Measurements from ENCODE around the gene ZNF512B. TPM values are rescaled to one million over a fixed set of nuclear protein-coding genes. Genes with fewer than 3 reads are reported as not detected.
A peak's percentile ranks its signal among the peaks of the same experiment; 100 is the strongest.

ZNF512B gene
- total RNA-seq, 1 donor from 2014 or later, result 10.3 TPM

DNA sequence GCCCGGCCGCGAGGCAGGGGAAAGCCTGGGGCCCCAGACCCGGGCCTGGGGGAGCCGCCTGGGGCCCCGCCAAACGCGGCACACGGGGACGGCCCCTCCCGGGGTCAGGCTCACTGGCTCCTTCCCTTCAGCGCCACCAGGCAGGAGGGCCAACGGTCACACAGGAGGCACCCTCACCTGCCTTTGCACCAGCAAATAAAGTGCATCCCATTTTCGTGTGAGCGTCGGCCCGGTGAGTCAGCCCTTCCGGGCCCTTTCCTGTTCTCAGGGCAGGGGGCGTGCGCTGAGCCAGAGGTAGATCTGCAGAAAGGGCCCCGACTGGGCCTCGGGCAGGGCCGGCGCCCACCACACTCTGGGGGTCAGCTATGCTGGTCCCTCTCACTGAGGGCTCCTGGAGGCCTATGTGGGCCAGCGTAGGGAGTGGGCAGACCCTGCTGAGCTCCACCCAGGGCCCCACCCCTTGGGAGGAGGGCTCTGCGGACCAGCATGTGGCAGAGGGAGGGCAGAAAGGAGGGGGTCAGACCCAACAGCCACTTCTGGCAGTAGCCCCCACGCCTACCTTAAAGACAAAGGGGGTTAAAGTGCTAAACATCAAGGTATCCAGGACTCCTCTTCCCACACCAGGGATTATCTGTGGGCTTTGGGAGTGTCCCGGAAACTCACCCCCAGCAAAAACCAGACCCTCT lies 12.6 kb downstream of the ZNF512B start:
- intact Hi-C loops (cut with DNase I), result no loop called here
- Histone ChIP-seq H3K4me1 (peaks cover 52% of the 10 kb centered on the region), H3K4me3 (peak overlapping the region; percentile 93 to 99), H3K27me3 (no peaks in the 10 kb centered on the region), H3K27ac (peak overlapping the region; percentile 70), H3K9me3 (no peaks in the 10 kb centered on the region), H3K36me3 (peaks cover 0 to 20% of the 10 kb centered on the region in 2 donors)
- TF ChIP-seq, protein P1, sequence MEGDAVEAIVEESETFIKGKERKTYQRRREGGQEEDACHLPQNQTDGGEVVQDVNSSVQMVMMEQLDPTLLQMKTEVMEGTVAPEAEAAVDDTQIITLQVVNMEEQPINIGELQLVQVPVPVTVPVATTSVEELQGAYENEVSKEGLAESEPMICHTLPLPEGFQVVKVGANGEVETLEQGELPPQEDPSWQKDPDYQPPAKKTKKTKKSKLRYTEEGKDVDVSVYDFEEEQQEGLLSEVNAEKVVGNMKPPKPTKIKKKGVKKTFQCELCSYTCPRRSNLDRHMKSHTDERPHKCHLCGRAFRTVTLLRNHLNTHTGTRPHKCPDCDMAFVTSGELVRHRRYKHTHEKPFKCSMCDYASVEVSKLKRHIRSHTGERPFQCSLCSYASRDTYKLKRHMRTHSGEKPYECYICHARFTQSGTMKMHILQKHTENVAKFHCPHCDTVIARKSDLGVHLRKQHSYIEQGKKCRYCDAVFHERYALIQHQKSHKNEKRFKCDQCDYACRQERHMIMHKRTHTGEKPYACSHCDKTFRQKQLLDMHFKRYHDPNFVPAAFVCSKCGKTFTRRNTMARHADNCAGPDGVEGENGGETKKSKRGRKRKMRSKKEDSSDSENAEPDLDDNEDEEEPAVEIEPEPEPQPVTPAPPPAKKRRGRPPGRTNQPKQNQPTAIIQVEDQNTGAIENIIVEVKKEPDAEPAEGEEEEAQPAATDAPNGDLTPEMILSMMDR (IDR thresholded peaks at IDR 0.05), result peak in 1 of 3 experiments; percentile 13
- TF ChIP-seq POLR2AphosphoS5 (IDR thresholded peaks at IDR 0.05; ENCODE audit: insufficient read depth in 1 of 2, low read depth in 1 of 2) (peak in 1 of 2 donors; percentile 63), POLR2A (IDR thresholded peaks at IDR 0.05) (no peak)
- DNase-seq (ENCODE audit: extremely low spot score in 2 of 2), result no peak

DNA sequence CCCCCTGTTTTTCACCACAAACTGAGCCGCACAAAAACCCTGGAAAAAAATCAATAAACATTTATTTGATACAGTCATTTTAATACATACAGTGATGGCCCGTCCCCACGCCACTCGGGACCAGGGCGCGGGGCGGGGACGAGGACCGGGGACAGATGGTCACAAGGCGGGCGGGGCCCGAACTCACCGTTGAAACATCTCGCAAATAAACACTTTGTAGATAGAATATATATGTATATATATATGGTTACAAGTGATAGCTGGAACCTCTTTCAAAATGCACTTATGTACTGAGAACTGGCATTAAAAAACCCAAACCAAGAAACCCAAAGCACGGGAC lies 13.1 kb downstream of the ZNF512B start:
- peaks cover 0 to 14% of the 10 kb centered on the region in 2 donors for H3K36me3 ChIP-seq
- DNase-seq (ENCODE audit: extremely low spot score in 2 of 2), result no peak
- H3K27ac ChIP-seq, result peak overlapping the region; percentile 70
- H3K4me1 ChIP-seq, result peaks cover 57% of the 10 kb centered on the region
- intact Hi-C loops (cut with DNase I), result no loop called here
- peak overlapping the region; percentile 93 to 99 for H3K4me3 ChIP-seq
- H3K9me3 ChIP-seq, result no peaks in the 10 kb centered on the region
- TF ChIP-seq POLR2AphosphoS5 (IDR thresholded peaks at IDR 0.05; ENCODE audit: insufficient read depth in 1 of 2, low read depth in 1 of 2) (no peak), POLR2A (IDR thresholded peaks at IDR 0.05) (no peak)
- TF ChIP-seq, protein P1 (IDR thresholded peaks at IDR 0.05), result no peak
- H3K27me3 ChIP-seq, result no peaks in the 10 kb centered on the region

DNA sequence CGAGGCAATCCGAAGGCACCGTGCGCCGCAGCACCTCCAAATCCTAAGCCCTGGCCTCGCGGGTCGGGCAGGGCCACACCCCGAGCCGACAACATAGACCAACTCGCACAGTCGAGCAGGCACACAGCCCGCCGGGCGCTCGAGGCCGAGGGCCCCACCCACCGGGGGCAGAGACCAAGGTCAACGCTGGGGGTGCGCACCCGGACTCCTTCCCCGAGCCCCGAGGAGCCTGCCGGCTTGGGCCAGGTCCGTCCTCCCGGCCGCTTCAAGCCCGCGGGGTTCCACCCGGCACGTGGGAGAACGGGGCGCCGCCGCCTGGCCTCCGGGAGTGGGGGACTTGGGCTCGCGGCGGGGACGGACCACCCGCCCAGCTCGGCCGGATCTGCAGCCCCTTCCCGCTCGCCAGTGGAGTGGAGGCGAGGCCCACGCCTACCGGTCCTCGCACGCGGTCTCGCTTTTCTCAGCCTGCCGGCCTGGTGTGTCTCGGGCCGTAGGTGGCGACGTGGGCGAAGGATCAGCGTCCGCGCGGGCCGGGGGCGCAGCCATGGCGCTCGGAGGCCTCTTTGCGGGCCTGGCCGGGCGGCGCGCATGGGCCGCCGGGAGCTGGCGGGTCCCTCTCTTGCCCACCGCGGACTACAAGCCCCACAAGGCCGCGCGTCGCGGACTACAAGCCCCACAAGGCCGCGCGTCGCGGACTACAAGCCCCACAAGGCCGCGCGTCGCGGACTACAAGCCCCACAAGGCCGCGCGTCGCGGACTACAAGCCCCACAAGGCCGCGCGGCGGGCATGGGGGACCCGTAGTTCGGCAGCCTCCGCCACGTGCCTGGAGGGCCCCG lies 13.7 kb downstream of the ZNF512B start, which contains the start of gene UCKL1:
Gene UCKL1, minus strand, starts transcription at position 590 of the 837 bp plus-strand sequence. Its CDS starts 44 bp downstream, at position 546.
- H3K9me3 ChIP-seq, result no peaks in the 10 kb centered on the region
- peak; percentile 69 to 74 for TF ChIP-seq POLR2AphosphoS5 (IDR thresholded peaks at IDR 0.05; ENCODE audit: insufficient read depth in 1 of 2, low read depth in 1 of 2)
- TF ChIP-seq POLR2A (IDR thresholded peaks at IDR 0.05), result peak in 1 of 2 donors; percentile 42
- TF ChIP-seq, protein P1 (IDR thresholded peaks at IDR 0.05), result no peak
- peaks cover 63% of the 10 kb centered on the region for H3K4me1 ChIP-seq
- H3K27ac ChIP-seq, result peak within 1 kb of the TSS; percentile 97
- H3K4me3 ChIP-seq, result peak within 1 kb of the TSS; percentile 93 to 99
- peaks cover 0 to 9% of the 10 kb centered on the region in 2 donors for H3K36me3 ChIP-seq
- H3K27me3 ChIP-seq, result no peaks in the 10 kb centered on the region
- DNase-seq (ENCODE audit: extremely low spot score in 2 of 2), result no peak
- intact Hi-C loops (cut with DNase I), result no loop called here

DNA sequence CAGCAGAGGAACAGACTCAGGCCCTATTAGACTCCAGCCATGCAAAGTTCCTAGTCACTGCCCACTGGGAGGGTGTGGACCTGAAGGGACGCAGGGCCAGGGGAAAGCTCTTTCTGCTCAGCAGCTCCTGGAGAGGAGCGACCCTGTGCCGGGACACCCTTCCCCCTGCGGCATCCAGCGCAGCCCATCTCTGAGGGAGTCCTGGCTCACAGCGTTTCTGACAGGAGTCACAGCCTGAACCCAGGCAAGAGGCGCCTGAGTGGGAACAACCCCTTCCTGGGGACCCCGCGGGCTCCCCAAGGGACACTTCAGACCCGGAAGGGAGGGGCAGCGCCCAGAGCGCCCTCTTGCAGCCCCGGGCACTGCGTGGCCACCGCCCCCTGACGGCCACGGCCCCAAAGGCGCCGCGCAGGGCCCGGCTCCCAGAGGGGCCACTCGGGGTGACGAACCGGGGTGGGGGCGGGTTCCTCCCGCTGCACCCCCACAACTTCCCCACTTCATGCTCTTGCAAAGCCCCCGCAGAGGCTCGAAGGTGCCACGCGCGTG lies 14.4 kb downstream of the ZNF512B start:
- Histone ChIP-seq H3K9me3 (no peaks in the 10 kb centered on the region), H3K4me1 (peaks cover 70% of the 10 kb centered on the region), H3K4me3 (peak overlapping the region; percentile 93 to 99), H3K27ac (peak overlapping the region; percentile 97), H3K27me3 (no peaks in the 10 kb centered on the region), H3K36me3 (peaks cover 0 to 8% of the 10 kb centered on the region in 2 donors)
- intact Hi-C loops (cut with DNase I), result no loop called here
- TF ChIP-seq POLR2AphosphoS5 (IDR thresholded peaks at IDR 0.05; ENCODE audit: insufficient read depth in 1 of 2, low read depth in 1 of 2) (no peak), POLR2A (IDR thresholded peaks at IDR 0.05) (no peak)
- TF ChIP-seq, protein P1 (IDR thresholded peaks at IDR 0.05), result peak in 2 of 3 experiments; percentile 12 to 21
- DNase-seq (ENCODE audit: extremely low spot score in 2 of 2), result no peak

All from vagina (tissue), 2 donors.